Ishikawa (cell line): ENCODE data around the gene CYP24A1.

Source experiments
- CEBPB ChIP-seq: IDR thresholded peaks from 2 replicates; pipeline ENCODE4 v1.6.1; 2012
- CREB1 ChIP-seq: IDR thresholded peaks from 2 replicates; pipeline ENCODE4 v1.6.1; 2012; ENCODE audit warnings: low read depth
- EGR1 ChIP-seq: IDR thresholded peaks from 2 replicates; pipeline ENCODE4 v1.6.1; 2012
- EP300 ChIP-seq: IDR thresholded peaks from 2 replicates; pipeline ENCODE4 v1.6.1; 2012; ENCODE audit warnings: borderline replicate concordance
- FOXM1 ChIP-seq: IDR thresholded peaks from 2 replicates; pipeline ENCODE4 v1.6.1; 2012; ENCODE audit warnings: low read depth, borderline replicate concordance
- MAX ChIP-seq: IDR thresholded peaks from 2 replicates; pipeline ENCODE4 v1.6.1; 2012
- NFIC ChIP-seq: IDR thresholded peaks from 2 replicates; pipeline ENCODE4 v1.6.1; 2012
- RAD21 ChIP-seq: IDR thresholded peaks from 2 replicates; pipeline ENCODE4 v1.6.1; 2012; ENCODE audit warnings: low read depth
- TAF1 ChIP-seq: IDR thresholded peaks from 2 replicates; pipeline ENCODE4 v1.6.1; 2012; ENCODE audit warnings: low read depth, mild to moderate bottlenecking
- TCF12 ChIP-seq: IDR thresholded peaks from 2 replicates; pipeline ENCODE4 v1.6.1; 2012; ENCODE audit warnings: low read depth
- TEAD4 ChIP-seq: IDR thresholded peaks from 2 replicates; pipeline ENCODE4 v1.6.1; 2012
- YY1 ChIP-seq: IDR thresholded peaks from 2 replicates; pipeline ENCODE4 v1.6.1; 2012; ENCODE audit warnings: low read depth
- ZBTB7A ChIP-seq: IDR thresholded peaks from 2 replicates; pipeline ENCODE4 v1.6.1; 2012; ENCODE audit warnings: low read depth
- TF ChIP-seq, protein P1 (sequence below): IDR thresholded peaks from 2 replicates; pipeline ENCODE4 v1.6.1; 2012; ENCODE audit warnings: low read depth, mild to moderate bottlenecking
- TF ChIP-seq, protein P2 (sequence below): IDR thresholded peaks from 2 replicates; pipeline ENCODE4 v1.6.1; 2012

Gene CYP24A1

GRCh38 chr20:54131675-54132611 is 41.8 kb downstream of the CYP24A1 start:
- TF ChIP-seq FOXM1 (no peak), TCF12 (no peak), TEAD4 (no peak), CREB1 (no peak), MAX (no peak), CEBPB (no peak), TAF1 (no peak), RAD21 (no peak), NFIC (no peak), EP300 (no peak), EGR1 (no peak), YY1 (no peak), ZBTB7A (no peak)
- TF ChIP-seq, protein P1, sequence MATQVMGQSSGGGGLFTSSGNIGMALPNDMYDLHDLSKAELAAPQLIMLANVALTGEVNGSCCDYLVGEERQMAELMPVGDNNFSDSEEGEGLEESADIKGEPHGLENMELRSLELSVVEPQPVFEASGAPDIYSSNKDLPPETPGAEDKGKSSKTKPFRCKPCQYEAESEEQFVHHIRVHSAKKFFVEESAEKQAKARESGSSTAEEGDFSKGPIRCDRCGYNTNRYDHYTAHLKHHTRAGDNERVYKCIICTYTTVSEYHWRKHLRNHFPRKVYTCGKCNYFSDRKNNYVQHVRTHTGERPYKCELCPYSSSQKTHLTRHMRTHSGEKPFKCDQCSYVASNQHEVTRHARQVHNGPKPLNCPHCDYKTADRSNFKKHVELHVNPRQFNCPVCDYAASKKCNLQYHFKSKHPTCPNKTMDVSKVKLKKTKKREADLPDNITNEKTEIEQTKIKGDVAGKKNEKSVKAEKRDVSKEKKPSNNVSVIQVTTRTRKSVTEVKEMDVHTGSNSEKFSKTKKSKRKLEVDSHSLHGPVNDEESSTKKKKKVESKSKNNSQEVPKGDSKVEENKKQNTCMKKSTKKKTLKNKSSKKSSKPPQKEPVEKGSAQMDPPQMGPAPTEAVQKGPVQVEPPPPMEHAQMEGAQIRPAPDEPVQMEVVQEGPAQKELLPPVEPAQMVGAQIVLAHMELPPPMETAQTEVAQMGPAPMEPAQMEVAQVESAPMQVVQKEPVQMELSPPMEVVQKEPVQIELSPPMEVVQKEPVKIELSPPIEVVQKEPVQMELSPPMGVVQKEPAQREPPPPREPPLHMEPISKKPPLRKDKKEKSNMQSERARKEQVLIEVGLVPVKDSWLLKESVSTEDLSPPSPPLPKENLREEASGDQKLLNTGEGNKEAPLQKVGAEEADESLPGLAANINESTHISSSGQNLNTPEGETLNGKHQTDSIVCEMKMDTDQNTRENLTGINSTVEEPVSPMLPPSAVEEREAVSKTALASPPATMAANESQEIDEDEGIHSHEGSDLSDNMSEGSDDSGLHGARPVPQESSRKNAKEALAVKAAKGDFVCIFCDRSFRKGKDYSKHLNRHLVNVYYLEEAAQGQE, result no peak
- TF ChIP-seq, protein P2, sequence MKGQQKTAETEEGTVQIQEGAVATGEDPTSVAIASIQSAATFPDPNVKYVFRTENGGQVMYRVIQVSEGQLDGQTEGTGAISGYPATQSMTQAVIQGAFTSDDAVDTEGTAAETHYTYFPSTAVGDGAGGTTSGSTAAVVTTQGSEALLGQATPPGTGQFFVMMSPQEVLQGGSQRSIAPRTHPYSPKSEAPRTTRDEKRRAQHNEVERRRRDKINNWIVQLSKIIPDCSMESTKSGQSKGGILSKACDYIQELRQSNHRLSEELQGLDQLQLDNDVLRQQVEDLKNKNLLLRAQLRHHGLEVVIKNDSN, result no peak

DNA sequence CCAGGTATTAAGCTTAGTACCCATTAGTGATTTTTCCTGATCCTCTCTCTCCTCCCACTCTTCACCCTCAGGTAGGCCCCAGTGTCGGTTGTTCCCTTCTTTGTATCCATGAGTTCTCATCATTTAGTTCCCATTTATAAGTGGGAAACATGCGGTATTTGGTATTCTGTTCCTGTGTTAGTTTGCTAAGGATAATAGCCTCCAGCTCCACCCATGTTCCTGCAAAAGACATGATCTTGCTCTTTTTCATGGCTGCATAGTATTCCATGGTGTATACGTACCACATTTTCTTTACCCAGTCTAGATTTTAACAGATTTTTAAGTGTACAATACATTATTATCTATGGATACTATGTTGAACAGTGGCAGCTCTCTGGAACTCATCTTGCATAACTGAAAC is 44.4 kb downstream of the CYP24A1 start:
- no peak for TF ChIP-seq CREB1
- TF ChIP-seq MAX, result no peak
- no peak for TF ChIP-seq CEBPB
- no peak for TF ChIP-seq YY1
- no peak for TF ChIP-seq EP300
- TF ChIP-seq RAD21, result no peak
- TF ChIP-seq NFIC, result no peak
- TF ChIP-seq TAF1, result no peak
- no peak for TF ChIP-seq TCF12
- TF ChIP-seq EGR1, result no peak
- no peak for TF ChIP-seq FOXM1
- TF ChIP-seq, protein P2, result no peak

DNA sequence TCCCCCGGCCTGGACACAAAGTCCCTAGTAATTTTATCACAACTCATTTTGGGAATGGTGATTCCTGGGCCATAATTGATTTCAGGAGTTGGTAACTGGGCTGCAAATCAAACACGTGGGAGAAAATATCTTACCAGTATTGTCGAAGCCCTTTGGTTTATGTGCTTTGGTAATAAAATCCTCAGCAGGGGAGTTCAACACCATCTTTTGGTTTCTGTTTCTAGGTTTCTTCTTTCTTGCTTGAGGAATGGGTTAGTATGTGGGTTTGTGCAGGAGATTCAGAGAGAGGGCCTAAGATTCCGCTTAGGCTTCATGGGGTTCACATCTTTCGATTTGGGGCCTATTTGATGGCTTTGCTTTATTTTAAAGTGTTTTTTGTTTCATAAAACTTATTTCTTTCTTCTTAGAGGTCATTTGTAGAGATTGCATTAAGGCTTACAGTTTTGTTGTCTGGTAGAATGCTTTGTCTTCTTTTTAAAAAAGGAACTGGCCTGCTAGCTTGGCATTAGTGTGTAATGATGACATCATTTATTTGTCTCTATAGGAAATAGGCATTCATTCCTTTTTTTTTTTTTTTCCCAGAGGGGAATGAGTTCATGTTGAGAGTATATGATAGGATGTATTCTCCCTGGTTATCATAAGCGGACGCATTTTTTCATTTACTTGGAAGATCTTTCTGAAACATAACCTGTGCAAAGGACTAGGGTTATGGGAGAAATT is 45.8 kb downstream of the CYP24A1 start:
- TF ChIP-seq MAX, result no peak
- TF ChIP-seq ZBTB7A, result no peak
- no peak for TF ChIP-seq CREB1
- no peak for TF ChIP-seq CEBPB
- no peak for TF ChIP-seq TCF12
- no peak for TF ChIP-seq EGR1
- no peak for TF ChIP-seq FOXM1
- TF ChIP-seq, protein P2, result no peak
- no peak for TF ChIP-seq TAF1
- TF ChIP-seq, protein P1, result no peak
- no peak for TF ChIP-seq NFIC
- TF ChIP-seq YY1, result no peak
- no peak for TF ChIP-seq EP300
- TF ChIP-seq TEAD4, result no peak

DNA sequence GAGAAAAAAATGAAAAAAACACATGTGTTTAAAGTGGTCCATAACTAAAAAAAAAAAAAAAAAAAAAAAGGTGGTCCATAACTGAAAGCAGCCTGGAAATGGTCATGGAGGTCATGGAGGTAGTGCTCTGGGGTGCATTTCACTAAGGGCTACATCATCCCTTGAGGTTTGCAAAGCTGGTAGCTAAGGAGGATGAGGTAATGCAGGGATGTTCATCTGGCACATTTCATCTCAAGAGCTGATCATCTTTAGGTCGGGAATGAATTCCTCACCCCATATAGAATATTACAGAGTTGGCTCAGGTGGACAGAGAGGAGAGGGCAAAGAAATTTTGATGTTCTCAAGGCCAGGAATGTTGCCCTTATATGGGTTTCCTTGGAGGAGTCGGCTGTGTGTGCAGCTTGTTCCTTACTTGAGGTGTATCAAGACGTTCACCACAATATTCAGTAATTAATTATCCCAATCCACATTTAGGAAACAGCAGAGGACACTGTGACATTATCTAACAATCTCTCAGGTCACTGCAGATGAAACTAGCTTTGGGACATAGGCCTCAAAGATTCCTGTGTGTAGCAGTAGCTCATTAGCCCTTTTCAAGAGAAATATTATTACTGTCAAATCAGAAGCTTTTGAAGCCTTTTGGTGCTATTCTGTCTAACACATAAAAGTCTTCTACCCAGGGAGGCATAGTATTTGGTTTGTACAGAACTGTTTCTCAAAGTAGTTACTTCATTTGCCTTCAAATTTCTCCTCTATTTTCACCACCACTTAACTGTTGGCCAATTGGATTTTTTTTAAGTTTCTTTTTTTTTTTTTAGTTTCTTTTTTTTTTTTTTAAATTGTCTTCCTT is 46.8 kb downstream of the CYP24A1 start:
- TF ChIP-seq, protein P2, result no peak
- no peak for TF ChIP-seq NFIC
- TF ChIP-seq FOXM1, result no peak
